Ovary (tissue), 9 donors: ENCODE results near the gene SMC1B. TPM values are rescaled to one million over a fixed set of nuclear protein-coding genes. Genes with fewer than 3 reads are reported as not detected.

Experiments
- DNase-seq, 5 donors: peaks; one replicate each; pipeline ENCODE4 v3.0.0-alpha.2; 2019 to 2020
- H3K27ac ChIP-seq, 2 donors: fragments of 200-600 bp; one replicate each; pipeline versions ENCODE4 v1.5.1 to v1.8.0; 2019 to 2022
- H3K27me3 ChIP-seq: fragments of 200-600 bp; one replicate; pipeline ENCODE4 v1.8.0; 2022
- H3K36me3 ChIP-seq: fragments of 200-600 bp; sonication (generic); one replicate; pipeline ENCODE4 v1.5.1; 2019
- H3K4me1 ChIP-seq: one replicate; pipeline ENCODE4 v1.8.1; 2013; ENCODE audit warnings: mild to moderate bottlenecking, moderate library complexity; ENCODE audit not compliant: insufficient read depth
- H3K4me3 ChIP-seq: fragments of 200-600 bp; sonication (generic); one replicate; pipeline ENCODE4 v1.5.1; 2017
- H3K9me3 ChIP-seq, 2 donors: fragments of 200-600 bp in 1 of 2; sonication (generic) in 1 of 2; one replicate each; pipeline versions ENCODE4 v1.5.1 to v1.8.1; 2013 to 2019; ENCODE audit warnings: mild to moderate bottlenecking in 1 of 2, moderate library complexity in 1 of 2
- EP300 ChIP-seq: sonication (generic); formaldehyde crosslinking; IDR thresholded peaks from one replicate; pipeline ENCODE4 v1.6.1; 2017; ENCODE audit warnings: antibody characterized with exemption
- POLR2A ChIP-seq: fragments of 450-650 bp; IDR thresholded peaks from one replicate; pipeline ENCODE4 v1.6.1; 2017; ENCODE audit warnings: antibody characterized with exemption, mild to moderate bottlenecking, moderate library complexity
- WGBS, 3 donors: extraction: QIAGEN DNeasy Blood & Tissue Kit in 1 of 3; methylation state at CpG; one replicate each; pipeline versions ENCODE4 v1.1.5 to v1.1.7; 2013 to 2017; 5-methylcytosine and 5-hydroxymethylcytosine counted together
- intact Hi-C, 4 donors: fragments of 100-400 bp; cut with DNase I; formaldehyde crosslinking; loops; one replicate each; pipeline versions ENCODE4 v1.11.0 to v1.15.1; 2022 to 2023
- polyA plus RNA-seq, 2 donors: library from polyadenylated mRNA; stranded (reverse); fragments of 200-250 nt in 1 of 2; fragments of 350-450 nt in 1 of 2; fragmentation: Illumina TruSeq in 1 of 2; extraction: RNeasy Lipid Tissue Mini Kit (QIAGEN cat#74804) in 1 of 2; gene quantifications; one replicate each; pipeline ENCODE4 v1.2.3, GENCODE V29; 2013 to 2014
- total RNA-seq, 7 donors: library from RNA; depleted of rRNA in 2 of 7; stranded (reverse); fragments of >200 nt in 2 of 7; fragmentation: NEBNext Ultra II Directional in 3 of 7; extraction: Animal tissue kit (Norgen Biotek cat#: 25700) in 3 of 7; gene quantifications; one replicate each; pipeline versions ENCODE4 v1.1.0 to v1.2.4, GENCODE V29; 2016 to 2023
- TF ChIP-seq, protein P1 (sequence below), 3 donors: fragments of 450-650 bp in 2 of 3; fragments of 200-600 bp in 1 of 3; IDR thresholded peaks; one replicate each; pipeline versions ENCODE4 v1.5.1 to v1.8.0; 2016 to 2022; ENCODE audit warnings: antibody characterized with exemption in 3 of 3, mild to moderate bottlenecking in 1 of 3
- donor health status: DM: no; HTN: no; CAD: no; lungs with moderate emphysema.
- donor health status: DM: no; HTN: no; CAD: no.
- donor health status: Bipolar disorder and iron deficiency.
- donor health status: DM: yes; HTN: yes; CAD: no.
- donor health status: DM: no; HTN: no; CAD: no.
- donor health status: DM: yes; HTN: yes; CAD: no.

The SMC1B gene
- total and polyA plus RNA-seq, 9 donors, result 0.04 to 0.05 TPM; not detected in 7

DNA sequence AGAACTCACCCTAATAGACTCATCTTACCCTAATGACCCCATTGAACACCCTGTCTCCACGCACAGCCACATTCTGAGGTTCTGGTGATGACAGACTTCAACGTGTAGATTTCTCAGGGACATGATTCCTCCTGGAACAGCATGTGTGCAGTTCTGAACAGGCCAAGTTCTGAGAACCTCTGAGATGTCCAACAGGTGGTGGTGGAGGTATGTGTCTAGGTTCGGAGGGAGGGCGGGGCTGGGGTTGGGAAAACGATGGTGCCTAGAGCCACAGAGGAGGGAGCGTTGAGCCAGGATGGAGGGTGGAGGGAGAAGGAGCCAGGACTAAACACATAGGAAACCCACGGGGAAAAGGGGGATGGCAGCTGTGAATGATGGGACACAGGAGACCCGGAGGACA, 45.8 kb upstream of the SMC1B start:
- no peaks in the 10 kb centered on the region for H3K27me3 ChIP-seq
- H3K4me1 ChIP-seq, result peaks cover 4% of the 10 kb centered on the region
- intact Hi-C loops, result loop anchor here in 2 of 4 donors (2.0 to 10.0 kb wide), 2 partner anchors 14 to 46 kb away; partner anchors contain the start of gene FBLN1 (in 1 of the 2)
- H3K36me3 ChIP-seq, result no peaks in the 10 kb centered on the region
- H3K4me3 ChIP-seq, result no peak overlapping the region
- TF ChIP-seq, protein P1, sequence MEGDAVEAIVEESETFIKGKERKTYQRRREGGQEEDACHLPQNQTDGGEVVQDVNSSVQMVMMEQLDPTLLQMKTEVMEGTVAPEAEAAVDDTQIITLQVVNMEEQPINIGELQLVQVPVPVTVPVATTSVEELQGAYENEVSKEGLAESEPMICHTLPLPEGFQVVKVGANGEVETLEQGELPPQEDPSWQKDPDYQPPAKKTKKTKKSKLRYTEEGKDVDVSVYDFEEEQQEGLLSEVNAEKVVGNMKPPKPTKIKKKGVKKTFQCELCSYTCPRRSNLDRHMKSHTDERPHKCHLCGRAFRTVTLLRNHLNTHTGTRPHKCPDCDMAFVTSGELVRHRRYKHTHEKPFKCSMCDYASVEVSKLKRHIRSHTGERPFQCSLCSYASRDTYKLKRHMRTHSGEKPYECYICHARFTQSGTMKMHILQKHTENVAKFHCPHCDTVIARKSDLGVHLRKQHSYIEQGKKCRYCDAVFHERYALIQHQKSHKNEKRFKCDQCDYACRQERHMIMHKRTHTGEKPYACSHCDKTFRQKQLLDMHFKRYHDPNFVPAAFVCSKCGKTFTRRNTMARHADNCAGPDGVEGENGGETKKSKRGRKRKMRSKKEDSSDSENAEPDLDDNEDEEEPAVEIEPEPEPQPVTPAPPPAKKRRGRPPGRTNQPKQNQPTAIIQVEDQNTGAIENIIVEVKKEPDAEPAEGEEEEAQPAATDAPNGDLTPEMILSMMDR (IDR thresholded peaks at IDR 0.05), result no peak
- no peak for TF ChIP-seq EP300
- TF ChIP-seq POLR2A, result no peak
- no peaks in the 10 kb centered on the region for H3K9me3 ChIP-seq
- H3K27ac ChIP-seq, result no peak overlapping the region
- 89 to 91% (median 90%) methylated on average over 8 of the region's 8 CpGs for WGBS, 3 donors
- DNase-seq, result peak in 1 of 5 donors; percentile 11

DNA sequence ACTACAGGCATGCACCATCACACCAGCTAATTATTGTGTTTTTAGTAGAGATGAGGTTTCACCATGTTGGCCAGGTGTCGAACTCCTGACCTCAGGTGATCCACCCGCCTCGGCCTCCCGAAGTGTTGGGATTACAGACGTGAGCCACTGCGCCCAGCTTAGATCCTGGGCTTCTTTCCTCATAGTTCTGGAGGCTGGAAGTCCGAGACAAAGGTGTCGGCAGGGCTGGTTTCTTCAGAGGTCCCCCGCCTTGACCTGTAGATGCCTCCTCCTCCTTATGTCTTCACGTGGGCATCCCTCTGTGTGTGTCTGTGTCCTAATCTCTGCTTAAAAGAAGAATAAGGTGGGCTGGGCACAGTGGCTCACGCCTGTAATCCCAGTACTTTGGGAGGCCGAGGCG, 45.1 kb upstream of the SMC1B start:
- DNase-seq, result peak in 1 of 5 donors; percentile 1
- H3K4me3 ChIP-seq, result no peak overlapping the region
- no peaks in the 10 kb centered on the region for H3K9me3 ChIP-seq
- 96 to 97% (median 97%) methylated on average over 13 of the region's 13 CpGs for WGBS, 3 donors
- H3K36me3 ChIP-seq, result no peaks in the 10 kb centered on the region
- H3K27me3 ChIP-seq, result no peaks in the 10 kb centered on the region
- no peak overlapping the region for H3K27ac ChIP-seq
- peaks cover 4% of the 10 kb centered on the region for H3K4me1 ChIP-seq
- intact Hi-C loops, result loop anchor here in 2 of 4 donors (2.0 to 10.0 kb wide), 2 partner anchors 14 to 46 kb away; partner anchors contain the start of gene FBLN1 (in 1 of the 2)
- no peak for TF ChIP-seq EP300
- TF ChIP-seq, protein P1 (IDR thresholded peaks at IDR 0.05), result no peak
- TF ChIP-seq POLR2A, result no peak

DNA sequence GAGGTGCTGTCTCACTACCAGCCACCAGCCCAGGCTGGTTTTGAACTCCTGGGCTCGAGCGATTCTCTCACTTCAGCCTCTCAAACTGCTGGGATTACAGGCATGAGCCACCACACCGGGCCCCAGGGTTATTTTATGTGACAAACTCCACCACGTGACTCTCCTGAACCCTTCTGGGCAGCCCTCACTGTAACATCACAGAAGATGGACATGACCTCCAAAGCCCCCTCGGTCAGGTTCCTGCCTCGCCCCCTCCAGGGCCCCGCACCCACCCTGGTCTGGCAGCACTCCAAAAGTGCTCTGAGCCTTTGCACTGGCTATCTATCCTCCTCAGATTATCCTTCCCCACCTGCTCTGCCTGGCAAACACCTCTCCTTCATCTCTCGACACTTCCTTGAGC, 43.4 kb upstream of the SMC1B start:
- WGBS, 3 donors, result 84 to 88% (median 85%) methylated on average over 8 of the region's 8 CpGs
- peaks cover 4% of the 10 kb centered on the region for H3K4me1 ChIP-seq
- H3K27me3 ChIP-seq, result no peaks in the 10 kb centered on the region
- no peak overlapping the region for H3K4me3 ChIP-seq
- no peaks in the 10 kb centered on the region for H3K9me3 ChIP-seq
- peak in 1 of 5 donors; percentile 26 for DNase-seq
- intact Hi-C loops, result loop anchor here in 1 of 4 donors (10.0 kb wide), 1 partner anchor 48 kb away; the partner anchor contains the start of gene FBLN1
- TF ChIP-seq EP300 (no peak), POLR2A (no peak)
- TF ChIP-seq, protein P1 (IDR thresholded peaks at IDR 0.05), result no peak
- H3K27ac ChIP-seq, result no peak overlapping the region
- H3K36me3 ChIP-seq, result no peaks in the 10 kb centered on the region

DNA sequence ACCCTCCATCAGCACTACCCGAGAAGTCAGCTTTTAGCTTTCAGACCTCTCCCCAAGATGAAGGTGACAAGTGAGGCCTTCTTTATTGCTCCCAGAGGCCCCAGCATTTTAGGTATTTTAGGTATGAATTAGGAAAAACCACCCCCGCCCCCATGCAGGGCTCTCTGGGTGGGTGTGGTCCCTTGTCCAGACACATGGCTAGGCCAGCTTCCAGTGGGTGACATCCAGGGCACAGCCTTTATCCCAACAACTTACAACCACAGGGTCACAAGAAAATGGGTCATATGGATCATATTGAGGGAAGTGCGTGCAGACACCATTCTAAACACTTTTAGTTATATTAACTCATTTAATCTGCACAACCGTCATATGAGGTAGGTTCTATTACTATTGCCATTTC, 42.2 kb upstream of the SMC1B start:
- intact Hi-C loops, result loop anchor here in 1 of 4 donors (10.0 kb wide), 1 partner anchor 49 kb away; the partner anchor contains the start of gene FBLN1
- H3K27ac ChIP-seq, result no peak overlapping the region

More for the DNA sequence above, 42.2 kb upstream of the SMC1B start:
- Histone ChIP-seq H3K36me3 (no peaks in the 10 kb centered on the region), H3K4me3 (no peak overlapping the region), H3K4me1 (peaks cover 4% of the 10 kb centered on the region), H3K9me3 (no peaks in the 10 kb centered on the region), H3K27me3 (no peaks in the 10 kb centered on the region)
- WGBS, 3 donors, result 90 to 94% (median 92%) methylated on average over 4 of the region's 4 CpGs
- TF ChIP-seq POLR2A, result no peak
- TF ChIP-seq, protein P1 (IDR thresholded peaks at IDR 0.05), result no peak
- TF ChIP-seq EP300, result no peak
- DNase-seq, result no peak
